Hematopoietic multipotent progenitor cell treated with erythropoietin and hydrocortisone succinate and interleukin-3 and kit ligand, for 15 days (in vitro differentiated cells): ENCODE results near the gene VWCE.

Source experiments
- DNase-seq: peaks from one replicate; pipeline ENCODE4 v3.0.0-alpha.2; 2015; ENCODE audit warnings: low spot score

Gene VWCE

DNA sequence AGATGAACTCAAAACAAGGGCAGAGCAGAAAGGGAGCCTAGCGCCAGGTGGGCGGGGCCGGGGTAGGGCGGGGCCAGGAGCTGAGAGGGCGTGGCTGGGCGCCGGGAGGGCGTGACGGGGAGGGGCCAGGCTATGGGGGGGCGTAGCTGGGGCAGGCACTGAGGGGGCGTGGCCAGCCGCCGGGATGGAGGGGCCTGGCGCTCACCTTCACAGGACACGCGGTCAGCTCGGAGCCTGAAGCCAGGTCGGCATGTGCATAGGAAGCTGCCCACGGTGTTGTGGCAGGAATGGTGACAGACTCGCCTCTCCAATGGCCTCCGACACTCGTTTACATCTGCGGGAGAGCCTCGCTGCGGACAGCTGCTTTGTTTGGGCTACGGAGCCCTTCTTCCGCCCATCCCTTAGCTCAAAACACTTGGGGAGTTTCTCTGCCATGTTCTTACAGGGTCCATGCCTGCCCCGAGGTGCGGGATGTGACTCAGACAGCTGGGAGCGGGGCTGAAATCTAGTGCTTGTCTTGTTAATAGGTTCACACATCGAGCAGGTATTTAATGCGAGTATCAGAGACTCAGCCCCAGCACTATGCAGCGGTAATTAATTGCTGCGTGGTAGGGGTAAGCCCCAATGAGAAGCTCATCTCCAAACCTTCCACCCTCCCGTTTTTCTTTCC, 13.4 kb downstream of the VWCE start:
- DNase-seq, result peak; percentile 84

DNA sequence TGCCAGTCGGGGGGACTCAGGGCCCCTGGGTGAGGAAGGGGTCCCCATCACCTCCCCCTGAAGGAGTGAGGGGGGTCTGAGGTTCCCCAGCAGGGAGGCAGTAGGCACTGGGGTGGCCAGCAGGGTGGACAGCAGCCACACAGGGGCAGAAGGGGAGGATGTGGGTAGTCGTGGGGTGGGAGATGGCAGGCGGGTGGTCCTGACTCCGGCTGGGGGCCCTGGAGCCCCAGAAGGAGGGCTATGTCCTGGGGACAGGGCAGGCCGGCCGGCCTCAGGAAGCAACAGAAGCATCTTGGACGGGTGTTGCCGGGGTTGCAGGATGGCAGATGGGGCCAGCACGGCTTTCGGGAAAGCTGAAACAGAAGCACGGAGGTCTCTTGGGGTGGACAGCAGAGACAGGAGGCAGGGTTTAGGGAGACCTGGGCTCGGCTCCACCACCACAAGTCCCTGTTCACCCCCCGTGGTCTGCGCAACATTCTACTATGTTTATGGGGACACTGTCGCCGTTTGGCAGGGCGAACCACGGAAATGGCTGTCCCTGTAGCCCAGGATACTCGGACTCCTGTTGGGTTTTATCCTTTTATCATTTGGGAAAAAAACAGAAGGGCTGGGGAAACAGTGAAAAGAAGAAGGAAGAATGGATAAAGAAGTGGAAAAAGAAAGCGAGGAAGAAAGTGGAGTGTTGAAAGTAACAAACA, 14.1 kb downstream of the VWCE start:
- no peak for DNase-seq

DNA sequence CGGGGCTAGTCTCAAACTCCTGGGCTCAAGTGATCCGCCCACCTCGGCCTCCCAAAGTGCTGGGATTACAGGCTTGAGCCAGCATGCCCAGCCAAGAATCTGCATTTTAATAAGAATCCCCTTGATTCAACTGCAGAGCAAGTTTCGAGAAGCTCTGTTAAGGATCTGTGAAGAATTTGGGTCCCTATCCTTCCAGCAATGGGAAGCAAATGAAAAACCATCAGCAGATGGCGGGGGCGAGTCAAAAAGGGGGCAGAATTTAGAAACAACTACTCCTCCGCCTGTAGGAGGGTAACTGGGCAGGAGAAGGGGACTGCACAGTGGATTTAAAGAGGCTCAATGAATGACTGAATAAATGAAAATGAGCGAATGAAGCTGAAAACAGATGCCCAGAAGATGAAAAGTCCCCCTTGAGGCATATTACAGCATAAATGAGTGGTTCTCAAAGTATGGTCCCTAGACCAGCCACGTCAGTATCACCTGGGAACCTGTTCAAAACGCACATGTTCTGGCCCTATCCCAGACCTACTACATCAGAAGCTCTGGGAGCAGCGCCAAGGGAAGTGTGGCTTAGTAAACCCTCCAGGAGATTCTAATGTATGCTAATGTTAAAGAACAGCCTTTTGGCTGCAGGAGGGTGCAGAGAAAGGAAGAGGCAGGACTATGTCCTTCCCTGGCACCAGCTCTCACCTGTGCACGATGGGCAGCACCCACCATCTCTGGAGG, 15.0 kb downstream of the VWCE start:
- peak; percentile 52 for DNase-seq

DNA sequence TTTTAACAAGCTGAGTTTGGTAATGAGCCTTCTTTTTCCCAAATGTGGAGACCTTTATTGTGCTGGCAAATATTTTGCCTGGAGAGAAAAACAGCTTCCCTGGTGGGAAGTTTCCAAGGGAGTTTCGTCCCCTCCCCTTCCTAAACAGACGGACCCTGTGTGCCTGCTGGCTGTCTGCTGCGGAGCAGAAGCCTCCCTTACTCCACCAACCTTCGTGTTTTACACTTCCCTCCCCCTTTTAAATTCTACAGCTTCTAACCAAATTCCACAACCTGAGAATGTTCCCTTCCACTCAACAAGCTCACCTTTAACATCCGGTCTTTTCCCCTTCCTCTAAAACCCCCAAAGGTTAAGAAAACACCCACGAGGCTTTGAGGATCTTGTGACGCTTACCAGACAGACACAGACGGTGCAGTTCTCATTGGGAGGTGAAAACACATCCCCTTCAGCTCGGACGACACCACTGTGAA, 17.1 kb downstream of the VWCE start:
- DNase-seq, result no peak

DNA sequence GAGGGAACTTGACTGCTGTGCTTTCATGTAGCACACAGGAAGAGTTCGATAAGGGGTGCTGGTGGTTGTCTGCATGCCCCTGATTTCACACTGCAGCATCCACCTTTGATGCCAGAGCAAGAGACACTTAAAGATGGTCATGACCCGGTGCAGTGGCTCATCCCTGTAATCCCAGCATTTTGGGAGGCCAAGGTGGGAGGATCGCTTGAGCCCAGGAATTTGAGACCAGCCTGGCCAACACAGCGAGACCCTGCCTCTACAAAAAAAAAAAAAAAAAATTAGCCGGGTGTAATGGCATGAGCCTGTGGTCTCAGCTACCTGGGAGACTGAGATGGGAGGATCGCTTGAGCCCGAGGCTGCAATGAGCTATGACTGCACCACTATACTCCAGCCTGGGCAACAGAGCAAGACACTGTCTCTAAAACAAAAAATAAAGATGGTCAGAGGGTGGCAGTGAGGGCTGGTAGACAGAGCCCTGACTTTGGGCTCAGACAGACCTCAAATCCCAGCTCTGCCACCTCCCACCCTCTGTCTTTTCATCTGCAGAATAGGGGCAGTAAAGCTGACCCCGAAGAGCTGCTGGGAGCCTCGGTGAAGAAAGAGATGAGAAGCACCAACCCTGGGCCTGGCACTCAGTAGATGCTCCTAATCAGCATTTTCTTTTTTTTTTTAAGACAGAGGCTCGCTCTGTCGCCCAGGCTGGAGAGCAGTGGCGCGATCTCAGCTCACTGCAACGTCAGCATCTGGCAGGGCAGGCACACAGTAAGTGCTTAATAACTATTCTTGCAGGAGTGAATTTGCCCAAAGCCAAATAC, 17.7 kb downstream of the VWCE start:
- DNase-seq, result no peak

DNA sequence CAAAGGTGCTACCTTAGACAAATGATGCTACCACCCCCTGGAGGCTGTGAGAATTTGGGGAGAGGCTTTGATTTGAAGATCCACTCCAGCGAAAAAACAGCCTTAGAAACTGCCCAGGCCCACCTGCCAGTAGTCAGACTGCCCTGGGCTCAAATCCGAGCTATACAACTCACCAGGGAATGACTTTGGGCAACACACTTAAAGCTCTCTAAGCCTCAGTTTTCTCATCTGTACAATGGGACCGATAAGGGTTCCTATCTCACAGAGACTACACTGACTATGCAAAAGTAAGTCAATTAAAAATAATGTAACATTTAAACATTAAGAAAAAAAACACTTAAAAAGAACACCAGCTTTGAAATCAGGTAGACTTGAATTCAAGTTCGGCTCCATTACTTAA, 19.9 kb downstream of the VWCE start:
- no peak for DNase-seq

DNA sequence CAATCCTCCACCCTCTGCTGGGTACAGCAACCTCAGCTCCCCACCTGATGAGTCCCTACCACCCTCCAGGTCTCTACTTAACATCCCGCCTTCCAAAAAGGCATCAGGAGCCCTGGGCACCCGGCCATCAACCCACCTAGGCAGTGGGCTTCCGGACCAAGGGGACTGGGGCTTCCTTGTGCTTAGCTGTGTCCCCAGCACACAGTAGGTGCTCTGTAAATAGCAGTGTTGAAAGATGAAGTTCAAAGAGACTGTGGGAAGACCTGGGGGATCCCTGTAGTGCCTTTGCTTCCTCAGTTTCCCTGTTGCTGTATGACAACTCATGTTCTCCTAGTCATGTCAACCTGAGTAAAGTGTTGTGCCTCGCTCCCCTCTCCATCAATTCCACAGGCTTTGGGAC, 21.0 kb downstream of the VWCE start:
- no peak for DNase-seq

DNA sequence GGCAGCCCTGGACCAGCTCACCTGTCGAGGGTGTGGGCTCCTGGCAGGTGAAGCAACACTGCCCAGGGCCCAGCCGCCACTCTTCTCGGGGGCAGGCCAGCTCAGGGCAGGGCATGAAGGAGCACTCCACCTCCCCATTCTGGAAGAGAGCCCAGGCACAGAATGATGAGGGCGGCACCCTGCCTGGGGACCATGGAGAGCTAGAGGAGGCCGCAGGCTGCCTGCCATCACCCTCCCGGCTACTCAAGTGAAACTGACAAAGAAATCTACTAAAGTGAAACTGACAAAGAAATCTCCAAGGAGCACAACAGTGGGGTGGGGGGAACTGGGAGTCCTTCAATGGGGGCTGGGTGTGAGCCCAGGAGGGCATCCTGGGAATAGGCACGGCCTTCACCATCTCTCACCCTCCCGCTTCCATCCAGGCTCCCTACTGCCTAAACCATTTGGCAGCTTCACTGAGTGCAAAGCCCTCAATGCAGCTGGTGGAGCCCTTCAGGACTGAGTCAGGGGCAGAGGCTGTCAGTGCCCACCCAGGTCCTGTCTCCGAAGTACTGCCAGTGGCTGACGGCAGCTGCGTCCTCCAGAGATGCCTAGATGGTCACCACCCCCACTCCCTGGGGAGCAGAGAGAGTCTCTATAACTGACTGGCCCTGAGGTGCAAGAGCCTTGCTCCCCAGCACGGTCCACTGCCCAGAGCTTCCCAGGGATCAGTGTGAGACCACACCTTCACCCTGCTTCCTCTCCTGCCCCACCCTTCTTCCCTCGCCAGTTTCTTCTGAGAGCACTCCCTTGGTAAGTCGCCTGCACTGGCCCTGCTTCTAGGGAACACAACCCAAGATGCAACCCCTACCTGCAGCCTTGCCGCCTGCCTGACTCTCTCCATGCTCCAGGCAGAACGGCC, 21.7 kb downstream of the VWCE start:
- DNase-seq, result no peak

DNA sequence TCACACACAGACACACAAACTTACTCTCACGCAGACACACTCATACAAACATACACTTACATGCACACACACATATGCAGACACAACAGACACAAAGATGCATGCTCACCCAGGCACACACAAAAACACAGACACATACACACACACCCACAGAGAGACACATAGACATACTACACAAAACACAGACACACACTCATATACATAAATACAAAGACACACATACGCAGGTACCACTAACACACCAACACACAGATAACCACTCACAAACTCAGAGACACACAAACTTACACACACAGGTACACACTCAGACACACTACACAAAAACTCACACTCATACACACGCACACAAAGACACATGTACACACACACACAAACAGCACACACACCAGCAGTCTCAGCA, 22.4 kb downstream of the VWCE start:
- no peak for DNase-seq

DNA sequence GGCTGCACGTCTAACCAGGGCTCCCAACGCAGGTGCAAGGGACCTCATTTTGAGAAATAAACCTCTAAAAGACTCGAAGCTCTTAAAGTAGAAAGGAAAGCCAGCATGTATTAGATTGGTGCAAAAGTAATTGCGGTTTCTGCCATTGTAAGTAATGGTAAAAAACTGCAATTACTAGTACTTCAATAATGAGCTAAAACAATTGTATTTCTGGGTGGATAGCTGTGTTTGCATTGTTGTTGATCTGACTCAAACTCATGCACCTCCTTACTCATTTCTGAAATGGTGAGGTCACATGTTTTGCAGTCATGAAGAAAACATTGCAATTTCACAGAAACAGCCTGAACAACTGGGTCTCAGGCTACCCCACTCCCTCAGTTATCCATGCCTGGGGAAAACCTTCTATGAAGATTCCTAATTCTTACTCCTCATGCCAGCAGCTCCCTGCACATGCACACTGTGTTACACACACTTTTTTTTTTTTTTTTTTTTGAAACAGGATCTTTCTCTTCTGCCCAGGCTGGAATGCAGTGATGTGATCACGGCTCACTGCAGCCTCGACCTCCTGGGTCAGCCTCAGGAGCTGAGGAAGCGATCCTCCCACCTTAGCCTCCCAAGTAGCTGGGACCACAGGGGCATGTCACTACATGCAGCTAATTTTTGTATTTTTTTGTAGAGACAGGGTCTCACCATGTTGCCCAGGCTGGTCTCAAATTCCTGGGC, 24.6 kb downstream of the VWCE start:
- no peak for DNase-seq

DNA sequence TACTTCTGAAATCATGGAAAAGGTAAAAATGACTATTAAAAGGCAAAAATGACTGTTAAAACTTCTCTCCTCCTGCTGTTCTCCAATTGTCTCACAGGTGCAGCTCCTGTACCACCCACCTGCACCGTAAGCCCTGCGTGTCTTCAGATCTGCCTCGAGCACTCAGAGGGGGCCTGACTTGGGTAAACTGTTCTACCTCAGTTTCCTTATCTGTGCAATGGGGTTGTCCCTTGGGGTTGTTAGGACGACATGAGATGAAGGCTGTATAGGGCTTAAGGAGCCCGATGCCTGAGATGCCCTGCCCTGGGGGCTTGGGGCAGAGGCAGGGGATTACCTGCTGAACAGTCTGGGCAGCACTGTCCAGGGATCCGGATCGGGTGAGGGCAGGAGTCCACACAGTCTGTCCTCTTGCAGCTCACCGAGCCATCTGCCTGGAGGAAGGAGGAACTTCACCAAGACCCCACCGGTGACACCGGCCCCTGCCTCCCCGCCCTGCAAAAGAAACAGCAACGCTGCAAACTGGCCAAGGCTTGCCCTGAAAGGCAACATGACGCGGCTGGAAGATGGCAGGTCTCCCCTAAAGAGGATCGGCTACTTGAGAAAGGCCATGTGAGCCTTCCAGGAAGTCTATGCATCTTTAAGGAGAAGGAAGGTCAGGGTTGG, 26.4 kb downstream of the VWCE start:
- DNase-seq, result no peak

DNA sequence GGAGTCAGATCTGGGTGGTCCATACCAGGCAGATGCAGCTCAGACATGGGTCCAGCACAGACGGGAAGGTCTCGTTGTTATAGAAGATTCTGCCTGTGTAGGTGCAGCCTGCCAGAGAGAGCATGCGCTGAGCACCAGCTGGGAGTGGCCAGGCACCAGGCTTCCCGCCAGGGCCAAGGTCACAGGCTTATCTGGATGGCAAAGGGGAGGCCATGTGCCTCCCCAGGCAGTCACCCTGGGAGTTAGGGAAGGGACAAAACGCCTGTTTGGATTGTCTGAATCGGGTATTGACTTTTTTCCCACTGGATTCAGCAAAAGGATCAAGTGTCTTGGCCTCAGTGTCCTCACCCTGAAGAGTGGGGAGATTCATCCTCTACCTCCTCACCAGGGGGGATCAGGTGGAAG, 27.7 kb downstream of the VWCE start:
- DNase-seq, result peak; percentile 67

DNA sequence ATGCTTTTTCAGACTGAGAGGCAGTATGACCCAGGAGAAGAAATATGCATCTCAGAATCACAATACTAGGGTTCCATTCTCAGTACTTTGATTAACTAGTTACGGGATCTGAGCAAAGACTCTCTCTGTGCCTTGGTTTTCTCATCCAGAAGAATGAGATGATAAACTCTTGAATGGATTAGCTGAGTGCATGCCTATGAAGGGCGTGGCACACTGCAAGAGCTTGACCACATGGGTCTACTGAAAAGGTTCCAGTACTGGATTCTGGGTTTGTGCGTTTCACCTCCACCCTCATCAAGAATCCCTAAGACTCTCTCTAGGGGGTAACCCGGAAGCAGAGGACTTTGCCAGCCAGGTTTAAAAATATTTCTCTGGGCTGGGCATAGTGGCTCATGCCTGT, 28.5 kb downstream of the VWCE start:
- DNase-seq, result no peak

DNA sequence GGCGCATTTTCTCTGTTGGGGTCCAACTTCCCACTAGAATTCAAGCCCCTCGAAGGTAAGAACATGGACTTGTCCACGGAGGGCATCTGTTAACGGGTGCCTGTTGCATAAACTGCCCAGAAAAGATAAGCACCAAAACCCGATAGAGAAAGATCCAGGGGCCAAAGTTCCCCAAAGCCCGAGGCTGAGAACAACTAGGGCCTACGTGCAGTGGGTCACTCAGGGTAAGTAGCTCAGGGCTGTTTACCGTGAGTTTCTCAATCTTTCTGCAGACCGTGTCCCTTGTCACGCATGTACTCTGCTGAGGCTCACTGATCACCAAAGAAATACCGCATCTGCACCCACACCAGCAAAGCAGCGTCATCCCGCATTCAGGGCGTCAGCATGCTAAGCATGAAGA, 29.8 kb downstream of the VWCE start:
- no peak for DNase-seq

DNA sequence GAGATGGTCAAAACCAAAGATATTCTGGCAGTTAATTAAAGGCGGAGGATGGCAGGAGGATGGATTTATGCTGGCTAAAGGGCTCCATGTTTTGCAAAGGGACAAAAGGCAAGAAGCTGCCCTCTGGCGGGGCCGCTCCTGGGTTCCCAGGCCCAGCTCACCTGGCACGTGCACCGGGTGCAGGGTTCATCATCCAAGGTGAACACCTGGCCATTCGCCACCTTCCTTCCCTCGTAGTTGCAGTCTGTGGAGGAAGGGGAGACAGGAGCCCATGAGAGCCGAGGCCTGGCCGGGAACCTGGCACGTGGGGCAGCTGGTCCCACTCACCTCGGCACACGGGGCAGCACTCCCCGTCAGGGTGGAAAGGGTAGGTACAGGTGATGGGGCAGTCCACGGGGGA, 30.3 kb downstream of the VWCE start:
- DNase-seq, result no peak

DNA sequence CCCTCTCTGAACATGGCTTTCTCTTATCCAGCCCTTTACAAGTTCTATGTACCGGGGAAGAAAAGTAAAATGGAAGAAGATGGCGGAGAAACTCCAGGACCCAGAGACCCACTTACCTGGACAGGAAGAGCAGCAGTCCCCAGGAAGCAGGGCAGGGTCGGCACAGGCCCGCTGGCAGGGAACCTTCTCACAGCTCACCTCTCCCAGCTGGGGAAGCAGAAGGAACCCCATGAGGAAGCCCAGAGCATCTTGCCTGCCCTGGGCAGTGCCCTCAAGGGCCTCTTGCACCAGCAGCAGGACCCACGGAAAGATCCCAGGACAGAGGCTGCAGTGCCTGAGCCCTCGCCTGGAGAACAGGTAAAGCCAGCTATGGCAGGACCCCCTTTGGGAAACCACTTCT, 30.7 kb downstream of the VWCE start:
- DNase-seq, result no peak

DNA sequence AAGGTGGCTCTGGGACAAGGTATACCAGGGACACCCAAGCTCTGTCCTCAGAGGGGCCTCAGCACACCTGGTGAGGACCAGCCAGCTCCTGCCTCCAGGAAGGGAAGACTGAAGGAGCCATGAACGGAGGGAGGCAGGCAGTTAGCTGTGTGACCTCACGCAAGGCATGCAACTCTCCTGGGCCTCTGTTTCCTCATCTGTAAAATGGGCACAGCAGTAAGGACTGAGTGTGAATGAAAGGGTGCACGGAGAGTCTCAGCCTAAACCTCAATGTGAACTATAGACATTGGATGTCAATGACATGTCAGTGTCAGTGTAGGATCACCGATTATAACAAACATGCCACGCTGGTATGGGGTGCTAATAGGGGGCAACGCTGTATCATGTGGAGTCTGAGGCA, 35.8 kb downstream of the VWCE start:
- no peak for DNase-seq

DNA sequence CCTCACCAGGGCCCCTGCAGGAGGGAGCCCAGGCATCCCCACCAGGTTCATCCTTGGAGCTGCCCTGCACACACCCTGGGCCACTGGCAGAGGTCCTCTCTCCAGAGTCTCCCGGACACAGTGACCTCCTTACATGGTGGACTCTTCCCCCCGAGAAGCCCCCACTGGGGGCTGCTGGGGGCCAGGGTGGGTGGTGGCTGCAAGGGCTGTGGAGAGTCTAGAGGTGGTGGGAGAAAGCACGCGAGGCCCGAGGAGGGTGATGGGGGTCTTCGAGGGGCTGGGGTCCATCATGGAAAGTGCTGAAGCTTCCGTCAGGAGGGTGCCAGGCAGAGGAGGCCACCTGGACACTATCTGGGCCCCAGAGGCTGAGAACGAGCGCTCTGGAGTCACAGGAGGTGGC, 36.6 kb downstream of the VWCE start:
- DNase-seq, result no peak

DNA sequence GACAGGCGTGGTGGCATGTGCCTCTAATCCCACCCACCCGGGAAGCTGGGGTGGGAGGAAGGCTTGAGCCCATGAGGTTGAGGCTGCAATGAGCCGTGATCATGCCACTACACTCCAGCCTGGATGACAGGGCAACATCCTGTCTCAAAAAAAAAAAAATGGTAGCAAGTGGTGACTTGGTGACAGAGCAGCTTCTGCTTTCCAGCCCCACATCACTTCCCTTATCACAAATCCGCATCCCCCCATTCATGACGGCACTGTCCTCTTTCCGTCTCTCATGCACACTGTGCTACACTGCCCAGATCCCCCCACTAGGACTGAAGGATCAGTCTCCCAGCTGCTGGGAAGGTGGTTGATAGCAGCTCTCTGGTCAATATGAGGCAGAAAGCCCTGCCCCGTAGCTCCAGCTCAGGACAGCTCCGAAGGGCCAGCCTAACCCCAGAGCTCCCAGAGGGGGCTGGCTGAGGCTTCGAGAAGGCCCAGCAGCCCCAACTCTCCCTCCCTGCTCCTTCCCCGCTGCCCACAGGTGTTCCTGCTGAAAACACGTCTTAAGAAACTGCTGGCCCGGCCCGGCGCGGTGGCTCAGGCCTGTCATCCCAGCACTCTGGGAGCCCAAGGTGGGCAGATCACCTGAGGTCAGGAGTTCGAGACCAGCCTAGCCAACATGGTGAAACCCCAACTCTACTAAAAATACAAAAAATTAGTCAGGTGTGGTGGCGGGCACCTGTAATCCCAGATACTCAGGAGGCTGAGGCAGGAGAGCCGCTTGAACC, 38.2 kb downstream of the VWCE start:
- DNase-seq, result no peak
